DMS53 treated with DMSO at 0.1 percent for 48 hours (cell line): ENCODE measurements around the gene FAM193A.
"Not testable (repeated sequence)": the region's sequence is repeated elsewhere in the genome, so short reads cannot be mapped to it uniquely, and the experiment has no call there.

Source experiments
- DNase-seq: peaks from one replicate; lab custom pipeline; 2025; ENCODE audit not compliant: unreplicated experiment; lab: John Stamatoyannopoulos, UW

The FAM193A gene

GRCh38 chr4:2648159-2648814, 111.8 kb downstream of the FAM193A start:
- no peak for DNase-seq

- DNase-seq = no peak
Measured at GRCh38 chr4:2649604-2650114, 113.2 kb downstream of the FAM193A start.

- DNase-seq = no peak
Measured at GRCh38 chr4:2650276-2650675, 113.8 kb downstream of the FAM193A start.

GRCh38 chr4:2651546-2651945, 115.1 kb downstream of the FAM193A start:
- DNase-seq = no peak

GRCh38 chr4:2651998-2652397, 115.6 kb downstream of the FAM193A start:
- no peak for DNase-seq

- no peak for DNase-seq
Measured at GRCh38 chr4:2652415-2653160, 116.1 kb downstream of the FAM193A start.

- DNase-seq = no peak
Measured at GRCh38 chr4:2660596-2661211, 124.3 kb downstream of the FAM193A start.

- DNase-seq = no peak
Measured at GRCh38 chr4:2662598-2662997, 126.2 kb downstream of the FAM193A start.

GRCh38 chr4:2663275-2663674, 126.8 kb downstream of the FAM193A start:
- no peak for DNase-seq

GRCh38 chr4:2666722-2667247, 130.3 kb downstream of the FAM193A start:
- no peak for DNase-seq

GRCh38 chr4:2667428-2667827, 131.0 kb downstream of the FAM193A start:
- no peak for DNase-seq

- DNase-seq = no peak
Measured at GRCh38 chr4:2671267-2671895, 134.9 kb downstream of the FAM193A start.

- no peak for DNase-seq
Measured at GRCh38 chr4:2672082-2672481, 135.6 kb downstream of the FAM193A start.

GRCh38 chr4:2672700-2673099, 136.3 kb downstream of the FAM193A start:
- no peak for DNase-seq

- DNase-seq = no peak
Measured at GRCh38 chr4:2673157-2673556, 136.7 kb downstream of the FAM193A start.

GRCh38 chr4:2679762-2680161, 143.3 kb downstream of the FAM193A start:
- DNase-seq = not testable (repeated sequence)

GRCh38 chr4:2684486-2684885, 148.0 kb downstream of the FAM193A start:
- no peak for DNase-seq

GRCh38 chr4:2685541-2685940, 149.1 kb downstream of the FAM193A start:
- DNase-seq = no peak

- DNase-seq = no peak
Measured at GRCh38 chr4:2686379-2687265, 150.2 kb downstream of the FAM193A start.

GRCh38 chr4:2688281-2688680, 151.8 kb downstream of the FAM193A start:
- DNase-seq = no peak
